VCaP (cell line): ENCODE measurements around the gene NFKB2.

Experiments
- H3K27ac ChIP-seq: fragments of 450-650 bp; 2 replicates; pipeline ENCODE4 v1.5.1; 2017
- TF ChIP-seq, protein P1 (sequence below): fragments of 450-650 bp; conservative IDR thresholded peaks from 2 replicates; pipeline ENCODE4 v1.5.1; 2017; ENCODE audit warnings: mild to moderate bottlenecking, moderate library complexity

Gene NFKB2

GRCh38 chr10:102394801-102395399 is 605 bp upstream of the NFKB2 start:
- TF ChIP-seq, protein P1, sequence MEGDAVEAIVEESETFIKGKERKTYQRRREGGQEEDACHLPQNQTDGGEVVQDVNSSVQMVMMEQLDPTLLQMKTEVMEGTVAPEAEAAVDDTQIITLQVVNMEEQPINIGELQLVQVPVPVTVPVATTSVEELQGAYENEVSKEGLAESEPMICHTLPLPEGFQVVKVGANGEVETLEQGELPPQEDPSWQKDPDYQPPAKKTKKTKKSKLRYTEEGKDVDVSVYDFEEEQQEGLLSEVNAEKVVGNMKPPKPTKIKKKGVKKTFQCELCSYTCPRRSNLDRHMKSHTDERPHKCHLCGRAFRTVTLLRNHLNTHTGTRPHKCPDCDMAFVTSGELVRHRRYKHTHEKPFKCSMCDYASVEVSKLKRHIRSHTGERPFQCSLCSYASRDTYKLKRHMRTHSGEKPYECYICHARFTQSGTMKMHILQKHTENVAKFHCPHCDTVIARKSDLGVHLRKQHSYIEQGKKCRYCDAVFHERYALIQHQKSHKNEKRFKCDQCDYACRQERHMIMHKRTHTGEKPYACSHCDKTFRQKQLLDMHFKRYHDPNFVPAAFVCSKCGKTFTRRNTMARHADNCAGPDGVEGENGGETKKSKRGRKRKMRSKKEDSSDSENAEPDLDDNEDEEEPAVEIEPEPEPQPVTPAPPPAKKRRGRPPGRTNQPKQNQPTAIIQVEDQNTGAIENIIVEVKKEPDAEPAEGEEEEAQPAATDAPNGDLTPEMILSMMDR, result no peak
- peak overlapping the region; percentile 61 for H3K27ac ChIP-seq

GRCh38 chr10:102396317-102396650 is 779 bp downstream of the NFKB2 start:
- TF ChIP-seq, protein P1, result no peak
- peak overlapping the region; percentile 61 for H3K27ac ChIP-seq

GRCh38 chr10:102396730-102397151 is 1.2 kb downstream of the NFKB2 start:
- peak overlapping the region; percentile 61; the same call in 1 of the 2 replicates for H3K27ac ChIP-seq
- TF ChIP-seq, protein P1, result no peak

DNA sequence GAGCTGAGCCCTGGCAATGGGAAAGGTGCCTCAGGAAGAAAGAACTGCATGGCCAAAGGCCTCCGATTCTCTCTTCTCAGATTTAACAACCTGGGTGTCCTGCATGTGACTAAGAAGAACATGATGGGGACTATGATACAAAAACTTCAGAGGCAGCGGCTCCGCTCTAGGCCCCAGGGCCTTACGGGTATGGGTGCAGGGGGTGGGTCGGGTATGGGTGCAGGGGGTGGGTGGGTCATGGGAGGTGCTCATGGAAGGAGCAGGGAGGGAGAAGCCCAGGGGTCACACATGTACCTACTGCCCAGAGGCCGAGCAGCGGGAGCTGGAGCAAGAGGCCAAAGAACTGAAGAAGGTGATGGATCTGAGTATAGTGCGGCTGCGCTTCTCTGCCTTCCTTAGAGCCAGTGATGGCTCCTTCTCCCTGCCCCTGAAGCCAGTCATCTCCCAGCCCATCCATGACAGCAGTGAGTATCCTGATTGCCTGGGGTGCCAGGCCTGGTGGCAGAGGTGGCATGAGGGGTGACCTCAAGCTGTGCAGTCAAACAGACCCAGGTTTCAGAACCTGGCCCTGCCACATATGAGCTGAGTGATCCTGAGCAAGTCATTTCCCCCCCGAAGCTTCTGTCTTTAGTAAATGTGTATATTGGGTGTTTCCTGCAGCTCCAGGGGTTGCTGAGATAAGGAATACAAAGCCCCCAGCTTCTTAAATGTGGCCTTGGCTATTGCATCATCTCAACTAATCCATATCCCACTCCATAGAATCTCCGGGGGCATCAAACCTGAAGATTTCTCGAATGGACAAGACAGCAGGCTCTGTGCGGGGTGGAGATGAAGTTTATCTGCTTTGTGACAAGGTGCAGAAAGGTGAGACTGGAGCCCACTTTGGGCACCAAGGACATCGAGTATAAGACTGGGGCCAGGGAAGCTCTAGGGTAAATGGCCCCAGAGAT is 2.0 kb downstream of the NFKB2 start:
- H3K27ac ChIP-seq, result no peak overlapping the region
- TF ChIP-seq, protein P1, result no peak

DNA sequence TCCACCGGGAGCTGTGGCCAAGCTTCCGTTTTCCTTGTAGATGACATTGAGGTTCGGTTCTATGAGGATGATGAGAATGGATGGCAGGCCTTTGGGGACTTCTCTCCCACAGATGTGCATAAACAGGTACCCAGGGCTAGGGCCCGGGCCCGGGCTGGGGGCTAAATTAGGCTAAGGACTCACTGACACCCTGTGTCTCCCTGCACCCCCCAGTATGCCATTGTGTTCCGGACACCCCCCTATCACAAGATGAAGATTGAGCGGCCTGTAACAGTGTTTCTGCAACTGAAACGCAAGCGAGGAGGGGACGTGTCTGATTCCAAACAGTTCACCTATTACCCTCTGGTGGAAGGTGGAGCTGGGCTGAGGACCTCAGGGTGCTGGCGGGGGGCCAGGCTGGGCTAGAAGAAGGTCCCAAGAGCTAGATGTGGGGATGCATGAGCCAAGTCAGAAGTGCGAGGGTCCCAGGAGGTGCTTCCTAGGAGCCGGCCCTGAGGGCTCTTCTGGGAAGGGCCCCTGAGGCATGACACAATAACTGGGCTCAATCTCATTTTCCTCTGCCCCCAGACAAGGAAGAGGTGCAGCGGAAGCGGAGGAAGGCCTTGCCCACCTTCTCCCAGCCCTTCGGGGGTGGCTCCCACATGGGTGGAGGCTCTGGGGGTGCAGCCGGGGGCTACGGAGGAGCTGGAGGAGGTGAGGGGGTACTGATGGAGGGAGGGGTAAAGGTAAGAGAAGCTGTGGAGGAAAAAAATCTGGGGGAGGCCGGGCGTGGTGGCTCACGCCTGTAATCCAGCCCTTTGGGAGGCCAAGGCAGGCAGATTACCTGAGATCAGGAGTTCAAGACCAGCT is 2.9 kb downstream of the NFKB2 start:
- H3K27ac ChIP-seq, result peak overlapping the region; percentile 81
- TF ChIP-seq, protein P1, result no peak

- H3K27ac ChIP-seq, result peak overlapping the region; percentile 81
- TF ChIP-seq, protein P1, result peak; percentile 97
These were observed 3.9 kb downstream of the NFKB2 start for GRCh38 chr10:102399217-102400021.
